ENCODE data around the gene CENPE. TPM values are rescaled to one million over a fixed set of nuclear protein-coding genes. Genes with fewer than 3 reads are reported as not detected.

Gene CENPE
- total RNA-seq, 1 donor from 2014 or later, result 36.5 TPM

DNA sequence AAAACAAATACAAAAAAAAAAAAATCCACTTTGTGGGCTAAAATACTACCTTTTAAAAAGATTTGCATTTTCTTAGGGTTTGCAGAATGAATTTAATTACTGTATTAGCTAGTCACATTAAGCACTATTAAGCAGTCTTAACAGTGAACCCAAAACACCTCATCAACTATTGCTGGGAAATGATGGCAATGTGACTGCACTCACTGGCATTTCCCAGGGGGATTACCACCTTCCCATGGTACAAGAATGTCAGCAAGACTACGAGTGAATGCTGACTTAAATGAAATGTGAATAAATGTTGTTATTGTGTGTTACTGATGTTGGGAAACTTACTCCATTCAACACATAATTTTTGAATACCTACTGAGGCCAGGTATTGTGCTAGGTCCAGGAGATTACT lies 111.6 kb downstream of the CENPE start:
- DNase-seq (ENCODE audit: low spot score), result no peak
- H3K4me3 Mint-ChIP-seq (ENCODE audit: low read depth), result no peak overlapping the region
- peaks cover 31% of the 10 kb centered on the region for H3K36me3 Mint-ChIP-seq (ENCODE audit: low read depth)
- peaks cover 8% of the 10 kb centered on the region for H3K4me1 Mint-ChIP-seq (ENCODE audit: low read depth)
- no peaks in the 10 kb centered on the region for H3K9me3 Mint-ChIP-seq
- intact Hi-C loops (cut with micrococcal nuclease), result no loop called here
- no peaks in the 10 kb centered on the region for H3K27me3 Mint-ChIP-seq (ENCODE audit: low read depth)
- no peak overlapping the region for H3K27ac Mint-ChIP-seq

DNA sequence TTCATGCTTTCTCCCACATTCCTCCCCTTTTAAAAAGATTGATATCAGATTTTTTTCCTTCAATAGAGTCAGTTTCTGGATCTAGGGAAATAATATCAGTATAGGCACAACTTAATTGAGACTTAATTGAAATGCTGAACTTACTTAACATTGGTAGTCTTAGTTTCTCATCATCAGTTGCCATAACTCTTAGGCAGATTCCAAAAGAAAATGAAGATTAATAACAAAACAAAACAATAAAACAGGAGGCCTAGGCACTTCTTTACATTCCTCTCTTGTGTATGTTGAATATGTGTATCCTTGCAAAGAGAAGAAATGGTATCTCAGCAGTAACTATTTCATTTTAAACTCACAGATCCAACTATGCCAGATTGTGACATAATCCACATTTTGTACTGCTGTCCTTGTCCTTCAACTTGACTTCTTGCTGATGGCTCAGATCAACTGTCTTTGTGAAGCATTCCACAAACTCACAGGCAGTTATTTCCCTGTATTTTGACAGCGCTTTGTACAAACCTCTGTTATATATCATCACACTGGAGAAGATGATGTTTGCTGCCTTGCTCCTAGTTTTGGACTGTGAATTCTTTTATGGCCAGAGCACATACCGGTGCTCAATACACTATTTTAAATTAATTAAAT lies 112.5 kb downstream of the CENPE start:
- intact Hi-C loops (cut with micrococcal nuclease), result no loop called here
- Mint-ChIP-seq H3K4me3 (ENCODE audit: low read depth) (no peak overlapping the region), H3K9me3 (no peaks in the 10 kb centered on the region), H3K36me3 (ENCODE audit: low read depth) (peaks cover 25% of the 10 kb centered on the region), H3K27me3 (ENCODE audit: low read depth) (no peaks in the 10 kb centered on the region), H3K27ac (no peak overlapping the region), H3K4me1 (ENCODE audit: low read depth) (peaks cover 6% of the 10 kb centered on the region)
- DNase-seq (ENCODE audit: low spot score), result no peak

DNA sequence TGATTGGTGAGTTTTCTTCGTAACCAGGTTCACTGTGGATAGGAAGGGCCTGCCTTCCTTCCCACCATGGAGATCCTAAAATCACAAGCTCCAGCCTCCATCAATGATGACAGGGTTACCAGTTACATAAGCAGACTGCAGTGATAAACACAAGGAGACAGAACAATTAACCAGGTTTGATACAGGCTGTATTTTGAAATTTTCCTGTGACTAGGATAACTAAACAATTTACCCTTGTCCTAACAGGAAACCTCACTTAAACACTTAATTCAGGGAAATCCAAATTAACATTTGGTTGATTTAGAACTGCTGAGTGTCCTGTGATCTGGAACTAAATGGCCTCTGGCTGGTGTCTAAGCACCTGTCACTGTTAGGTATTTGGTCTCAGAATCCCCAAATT lies 118.5 kb downstream of the CENPE start:
- Mint-ChIP-seq H3K27me3 (ENCODE audit: low read depth) (no peaks in the 10 kb centered on the region), H3K36me3 (ENCODE audit: low read depth) (peaks cover 22% of the 10 kb centered on the region), H3K27ac (no peak overlapping the region), H3K4me1 (ENCODE audit: low read depth) (peaks cover 30% of the 10 kb centered on the region), H3K4me3 (ENCODE audit: low read depth) (no peak overlapping the region), H3K9me3 (no peaks in the 10 kb centered on the region)
- no peak for DNase-seq (ENCODE audit: low spot score)
- intact Hi-C loops (cut with micrococcal nuclease), result loop anchor here (5.0 kb wide), 2 partner anchors 212 to 632 kb away; partner anchors contain the start of gene CISD2

GRCh38 chr4:103076747-103077347 lies 121.3 kb downstream of the CENPE start, which contains the start of gene SLC9B2:
Gene SLC9B2 (minus strand): TSS chr4:103076761. CDS start chr4:103067550, 9,211 bp downstream.
- Mint-ChIP-seq H3K36me3 (ENCODE audit: low read depth) (peaks cover 42% of the 10 kb centered on the region), H3K27ac (peak within 1 kb of the TSS; percentile 98)

GRCh38 chr4:103075894-103076746 lies 122.0 kb downstream of the CENPE start:
- Mint-ChIP-seq H3K4me3 (ENCODE audit: low read depth) (peak overlapping the region; percentile 90), H3K27ac (peak overlapping the region; percentile 98), H3K9me3 (no peaks in the 10 kb centered on the region), H3K27me3 (ENCODE audit: low read depth) (no peaks in the 10 kb centered on the region), H3K4me1 (ENCODE audit: low read depth) (peaks cover 45% of the 10 kb centered on the region), H3K36me3 (ENCODE audit: low read depth) (peaks cover 42% of the 10 kb centered on the region)
- intact Hi-C loops (cut with micrococcal nuclease), result loop anchor here (1.0 to 5.0 kb wide), 6 partner anchors 23 to 731 kb away; partner anchors contain the start of genes BDH2, CISD2, SLC39A8 and SLC9B1
- peak; percentile 66 for DNase-seq (ENCODE audit: low spot score)

More at GRCh38 chr4:103076747-103077347, 121.3 kb downstream of the CENPE start, which contains the start of gene SLC9B2:
- Mint-ChIP-seq H3K27me3 (ENCODE audit: low read depth) (no peaks in the 10 kb centered on the region), H3K9me3 (no peaks in the 10 kb centered on the region), H3K4me3 (ENCODE audit: low read depth) (peak within 1 kb of the TSS; percentile 90), H3K4me1 (ENCODE audit: low read depth) (peaks cover 45% of the 10 kb centered on the region)
- no peak for DNase-seq (ENCODE audit: low spot score)
- intact Hi-C loops (cut with micrococcal nuclease), result loop anchor here (1.0 to 5.0 kb wide), 6 partner anchors 22 to 732 kb away; partner anchors contain the start of genes BDH2, CISD2, SLC39A8 and SLC9B1

DNA sequence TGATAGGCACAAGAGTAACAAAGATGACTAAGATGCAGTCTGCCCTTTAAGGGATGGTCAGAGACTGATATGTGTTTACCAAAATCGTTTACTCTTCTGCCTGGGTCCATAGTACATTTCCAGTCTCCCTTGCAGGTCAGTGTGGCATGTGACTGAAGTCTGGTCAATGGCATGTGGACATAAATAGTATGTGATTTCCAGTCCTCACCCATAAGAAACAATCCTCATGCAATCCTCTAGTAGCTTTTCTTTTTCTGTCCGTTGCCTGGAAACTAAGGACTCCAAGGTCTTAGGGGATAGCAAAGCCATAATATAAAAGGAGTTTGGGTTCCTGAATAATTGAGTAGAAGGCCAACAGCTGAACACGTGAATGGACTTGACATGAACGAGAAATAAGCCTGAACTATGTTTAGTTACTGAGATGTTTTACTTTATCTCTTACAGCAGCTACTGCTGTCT lies 122.7 kb downstream of the CENPE start:
- Mint-ChIP-seq H3K27ac (peak overlapping the region; percentile 98), H3K9me3 (no peaks in the 10 kb centered on the region), H3K36me3 (ENCODE audit: low read depth) (peaks cover 47% of the 10 kb centered on the region), H3K27me3 (ENCODE audit: low read depth) (no peaks in the 10 kb centered on the region), H3K4me3 (ENCODE audit: low read depth) (peak overlapping the region; percentile 90), H3K4me1 (ENCODE audit: low read depth) (peaks cover 48% of the 10 kb centered on the region)
- intact Hi-C loops (cut with micrococcal nuclease), result loop anchor here (5.0 kb wide), 2 partner anchors 208 to 628 kb away; partner anchors contain the start of gene CISD2
- DNase-seq (ENCODE audit: low spot score), result no peak

GRCh38 chr4:103074744-103075434 lies 123.3 kb downstream of the CENPE start:
- Mint-ChIP-seq H3K36me3 (ENCODE audit: low read depth) (peaks cover 47% of the 10 kb centered on the region), H3K4me1 (ENCODE audit: low read depth) (peaks cover 48% of the 10 kb centered on the region), H3K27me3 (ENCODE audit: low read depth) (no peaks in the 10 kb centered on the region)

DNA sequence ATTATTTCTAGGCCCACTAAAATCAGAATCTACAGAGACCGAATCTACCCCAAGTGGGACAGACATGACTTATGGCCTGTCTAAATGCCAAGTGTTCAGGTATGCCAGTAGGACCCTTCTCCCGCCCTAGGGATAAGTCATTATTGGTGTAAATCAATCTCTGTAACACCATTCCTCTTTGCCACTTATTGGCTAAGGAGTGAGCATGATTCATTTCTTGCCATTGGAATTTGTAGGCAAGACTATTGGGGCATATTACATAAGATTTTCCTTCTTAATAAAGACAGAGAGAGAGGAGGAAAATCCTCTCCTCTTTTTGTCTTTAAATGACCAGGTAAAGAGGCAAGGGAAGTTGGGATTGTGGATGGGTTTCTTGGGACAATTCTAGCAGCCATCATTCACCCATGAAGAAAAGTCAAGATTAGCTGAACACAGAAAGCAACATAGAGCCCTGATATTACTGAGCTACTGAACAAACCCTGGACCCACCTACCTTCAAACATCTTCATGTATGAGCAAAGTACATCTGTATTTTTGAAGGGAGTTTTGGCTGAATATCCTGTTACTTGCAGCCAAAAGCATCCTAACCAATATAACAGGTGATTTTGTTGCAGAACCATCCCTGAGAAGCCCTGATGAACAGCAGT lies 124.2 kb downstream of the CENPE start:
- intact Hi-C loops (cut with micrococcal nuclease), result no loop called here
- H3K4me3 Mint-ChIP-seq (ENCODE audit: low read depth), result peak overlapping the region; percentile 20
- no peaks in the 10 kb centered on the region for H3K27me3 Mint-ChIP-seq (ENCODE audit: low read depth)
- H3K4me1 Mint-ChIP-seq (ENCODE audit: low read depth), result peaks cover 44% of the 10 kb centered on the region
- no peak overlapping the region for H3K27ac Mint-ChIP-seq
- no peak for DNase-seq (ENCODE audit: low spot score)
- H3K9me3 Mint-ChIP-seq, result no peaks in the 10 kb centered on the region
- peaks cover 49% of the 10 kb centered on the region for H3K36me3 Mint-ChIP-seq (ENCODE audit: low read depth)

More at GRCh38 chr4:103074744-103075434, 123.3 kb downstream of the CENPE start:
- intact Hi-C loops (cut with micrococcal nuclease), result loop anchor here (5.0 kb wide), 2 partner anchors 208 to 628 kb away; partner anchors contain the start of gene CISD2
- peak overlapping the region; percentile 90 for H3K4me3 Mint-ChIP-seq (ENCODE audit: low read depth)
- peak overlapping the region; percentile 98 for H3K27ac Mint-ChIP-seq
- no peak for DNase-seq (ENCODE audit: low spot score)
- H3K9me3 Mint-ChIP-seq, result no peaks in the 10 kb centered on the region

- DNase-seq (ENCODE audit: low spot score), result no peak
- Mint-ChIP-seq H3K9me3 (no peaks in the 10 kb centered on the region), H3K27ac (no peak overlapping the region), H3K4me3 (ENCODE audit: low read depth) (no peak overlapping the region), H3K27me3 (ENCODE audit: low read depth) (no peaks in the 10 kb centered on the region), H3K4me1 (ENCODE audit: low read depth) (peaks cover 20% of the 10 kb centered on the region), H3K36me3 (ENCODE audit: low read depth) (peaks cover 61% of the 10 kb centered on the region)
- intact Hi-C loops (cut with micrococcal nuclease), result no loop called here
Measured at GRCh38 chr4:103067841-103068547, 130.1 kb downstream of the CENPE start.

GRCh38 chr4:103060453-103061148 lies 137.5 kb downstream of the CENPE start:
- Mint-ChIP-seq H3K4me1 (ENCODE audit: low read depth) (peaks cover 2% of the 10 kb centered on the region), H3K27ac (no peak overlapping the region), H3K27me3 (ENCODE audit: low read depth) (no peaks in the 10 kb centered on the region), H3K36me3 (ENCODE audit: low read depth) (peaks cover 59% of the 10 kb centered on the region), H3K9me3 (peaks cover 3% of the 10 kb centered on the region), H3K4me3 (ENCODE audit: low read depth) (no peak overlapping the region)
- intact Hi-C loops (cut with micrococcal nuclease), result no loop called here
- DNase-seq (ENCODE audit: low spot score), result no peak
